Keratinocyte (primary cell): ENCODE data around the gene FFAR2.

Source experiments
- CTCF ChIP-seq, 3 experiments: IDR thresholded peaks in 1 of 3; conservative IDR thresholded peaks in 1 of 3; optimal IDR thresholded peaks in 1 of 3; 2 replicates in 2 of 3; 3 replicates in 1 of 3; pipeline versions ENCODE3 to v1.5.1; 2011; ENCODE audit warnings: low read length in 3 of 3, mild to moderate bottlenecking in 3 of 3, moderate library complexity in 2 of 3, control low read depth in 1 of 3, inconsistent platforms in 1 of 3; ENCODE audit not compliant: insufficient read depth in 2 of 3; ENCODE audit errors: extremely low read depth in 1 of 3
- EZH2 ChIP-seq: IDR thresholded peaks from one replicate; pipeline ENCODE4 v1.6.1; 2012; ENCODE audit warnings: inconsistent platforms, mild to moderate bottlenecking, low read length, moderate library complexity

- TF ChIP-seq EZH2 (no peak), CTCF (optimal IDR thresholded peaks at IDR 0.05 in 1 of 3, IDR thresholded peaks at IDR 0.05 in 1 of 3, conservative IDR thresholded peaks at IDR 0.05 in 1 of 3; ENCODE audit: extremely low read depth in 1 of 3, insufficient read depth in 2 of 3, low read length in 3 of 3) (no peak)
Measured at GRCh38 chr19:35470128-35470527, 22.1 kb downstream of the FFAR2 start.
